ENCODE data around the gene FADD.
"Not testable (repeated sequence)": the region's sequence is repeated elsewhere in the genome, so short reads cannot be mapped to it uniquely, and the experiment has no call there.

FADD gene

DNA sequence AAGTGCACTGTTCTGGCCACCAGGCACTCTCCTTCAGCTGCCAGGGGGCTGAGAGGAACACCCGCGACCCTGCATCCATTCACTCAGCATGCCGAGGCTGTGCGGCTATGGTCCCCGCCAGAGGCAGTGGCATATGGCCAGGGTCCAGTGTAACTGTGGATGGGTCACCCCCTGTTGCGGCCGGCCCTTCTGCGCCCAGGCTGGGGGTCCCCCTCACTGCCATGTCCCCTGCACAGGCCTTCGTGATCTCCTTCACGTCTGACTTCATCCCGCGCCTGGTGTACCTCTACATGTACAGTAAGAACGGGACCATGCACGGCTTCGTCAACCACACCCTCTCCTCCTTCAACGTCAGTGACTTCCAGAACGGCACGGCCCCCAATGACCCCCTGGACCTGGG is 20.8 kb upstream of the FADD start:
- DNase-seq (ENCODE audit: low read depth), result no peak

DNA sequence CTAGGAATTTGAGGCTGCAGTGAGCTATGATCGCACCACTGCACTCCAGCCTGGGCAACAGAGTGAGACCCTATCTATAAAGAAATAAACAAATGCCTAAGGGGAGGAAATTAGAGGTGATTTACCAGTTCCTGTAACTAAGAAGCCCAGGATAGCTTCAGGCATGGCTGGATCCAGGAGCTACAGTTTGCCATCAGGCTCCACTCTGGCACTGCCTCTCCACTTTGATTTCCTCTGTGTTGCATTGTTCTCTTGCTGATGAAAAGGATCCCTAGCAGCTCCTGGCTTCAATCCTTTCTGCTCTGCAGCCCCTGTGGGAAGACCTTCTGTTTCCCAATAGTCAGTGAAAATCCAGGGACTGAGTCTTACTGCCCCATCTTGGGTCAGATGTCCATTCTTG is 20.1 kb upstream of the FADD start:
- no peak for DNase-seq (ENCODE audit: low read depth)

DNA sequence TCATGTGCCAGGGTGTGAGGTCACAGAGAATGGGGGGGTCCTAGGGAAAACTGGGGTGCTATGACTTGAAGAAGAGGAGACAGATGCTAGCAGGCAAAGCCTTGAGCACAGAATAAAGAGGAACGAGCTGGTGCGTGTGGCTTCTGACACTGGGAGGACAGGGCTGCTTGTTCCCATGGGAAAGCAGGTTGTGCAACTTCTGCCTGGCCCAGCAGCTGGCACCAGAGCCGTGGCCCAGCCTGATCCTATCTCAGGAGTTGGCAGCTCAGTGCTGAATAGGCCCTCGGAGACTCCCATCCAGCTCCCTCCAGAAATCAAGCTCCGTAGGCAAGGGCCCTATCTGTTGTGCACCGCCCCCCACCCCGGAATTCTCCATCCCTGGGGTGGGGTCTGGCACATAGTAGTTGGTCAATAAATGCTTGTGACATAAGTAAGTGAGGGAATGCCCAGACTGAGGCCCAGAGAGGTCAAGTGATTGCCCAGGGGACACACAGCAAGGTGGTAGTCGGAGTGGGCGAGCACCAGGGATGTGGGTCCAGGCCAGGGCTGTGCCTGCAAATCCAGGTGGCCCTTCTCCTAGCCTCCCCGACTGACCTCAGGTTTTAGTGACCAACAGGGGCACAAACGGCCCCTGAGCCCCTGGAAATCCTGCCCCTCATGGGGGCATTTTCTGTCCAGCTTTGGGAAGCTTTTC is 19.5 kb upstream of the FADD start:
- DNase-seq (ENCODE audit: low read depth), result no peak

DNA sequence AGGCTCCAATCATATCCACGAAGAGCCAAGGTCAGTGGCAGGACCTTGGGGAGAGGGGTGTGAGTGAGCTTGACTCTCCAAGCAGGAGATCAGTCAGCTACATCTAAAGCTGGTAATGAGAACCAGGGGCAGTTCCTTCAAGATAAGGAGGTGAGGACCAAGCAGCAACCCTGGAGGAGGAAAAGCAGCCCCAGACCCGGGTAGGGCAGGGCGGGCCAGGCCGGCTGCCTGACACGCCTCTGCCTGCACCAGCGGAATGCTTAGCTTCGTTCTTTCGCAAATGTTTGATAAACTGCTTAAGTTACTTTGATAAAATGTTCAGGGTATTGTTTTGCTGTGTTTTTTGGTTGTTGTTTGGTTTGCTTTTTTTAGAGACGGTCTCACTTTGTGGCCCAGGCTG is 18.7 kb upstream of the FADD start:
- no peak for DNase-seq (ENCODE audit: low read depth)

DNA sequence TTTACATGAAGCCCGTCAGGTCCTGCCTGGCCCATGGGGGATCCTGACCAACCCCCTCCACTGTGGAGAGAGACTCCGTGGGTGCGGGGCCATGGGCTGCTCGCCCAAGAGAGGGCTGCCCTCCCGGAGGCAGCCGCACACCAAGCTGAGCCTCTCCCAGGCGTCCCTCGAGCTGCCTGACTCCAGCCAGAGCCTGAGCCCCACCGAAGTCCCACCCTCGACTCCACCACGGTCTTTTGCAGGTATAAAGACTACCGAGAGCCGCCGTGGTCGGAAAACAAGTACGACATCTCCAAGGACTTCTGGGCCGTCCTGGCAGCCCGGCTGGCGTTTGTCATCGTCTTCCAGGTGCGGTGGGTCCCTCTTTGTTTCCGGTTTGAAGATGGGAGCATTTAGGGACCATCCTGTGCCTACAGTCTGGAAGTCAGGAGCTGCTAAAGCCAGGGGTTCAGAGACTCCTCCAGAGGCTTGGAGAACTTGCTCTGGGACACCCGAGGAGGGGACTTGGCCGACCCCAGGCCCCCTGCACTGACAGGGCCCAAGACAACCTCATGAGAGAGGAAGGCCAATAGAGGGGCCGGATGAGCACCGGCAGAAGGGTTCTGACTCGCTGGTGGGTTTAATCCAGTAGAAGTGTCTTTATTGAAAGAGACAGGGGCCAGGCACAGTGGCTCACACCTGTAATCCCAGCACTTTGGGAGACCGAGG is 17.6 kb upstream of the FADD start:
- no peak for DNase-seq (ENCODE audit: low read depth)

DNA sequence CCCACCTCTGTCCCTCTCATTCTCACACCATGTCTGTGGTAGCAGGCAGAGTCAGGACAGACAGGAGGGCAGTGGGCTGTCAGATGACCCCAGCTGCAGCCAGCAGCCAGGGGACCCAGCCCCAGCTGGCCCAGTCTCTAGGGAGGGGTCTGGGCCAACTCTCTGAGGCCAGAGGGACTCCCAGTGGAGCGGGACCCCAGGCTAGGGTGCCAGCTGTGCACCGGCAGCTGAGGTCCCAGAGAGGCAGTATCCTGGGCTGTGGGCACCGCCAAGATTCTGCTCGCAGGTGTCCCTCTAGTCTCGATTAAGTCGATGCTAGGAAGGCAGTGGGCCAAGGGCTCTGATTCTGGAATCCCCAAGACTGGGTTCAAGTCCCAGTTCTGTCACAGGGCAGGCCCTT is 16.7 kb upstream of the FADD start:
- DNase-seq (ENCODE audit: low read depth), result no peak

DNA sequence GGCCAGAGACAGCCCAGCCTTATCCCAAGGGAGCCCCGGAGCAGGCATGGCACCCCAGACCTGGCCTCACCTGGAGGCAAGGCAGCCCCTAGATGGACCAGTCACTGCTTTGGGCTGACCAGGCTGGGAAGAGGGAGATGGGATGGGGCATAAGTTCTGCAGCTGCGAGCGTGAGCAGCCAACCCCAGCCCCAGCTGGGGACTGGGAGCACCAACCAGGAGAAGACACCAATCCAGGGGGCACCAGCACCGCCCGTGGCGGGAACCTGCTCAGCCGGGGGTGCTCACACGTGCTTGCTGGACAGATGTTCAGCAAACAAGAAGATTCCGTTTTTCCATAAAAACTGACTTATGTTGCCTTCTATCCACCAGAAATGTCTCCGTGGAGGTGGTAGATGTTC is 16.2 kb upstream of the FADD start:
- no peak for DNase-seq (ENCODE audit: low read depth)

DNA sequence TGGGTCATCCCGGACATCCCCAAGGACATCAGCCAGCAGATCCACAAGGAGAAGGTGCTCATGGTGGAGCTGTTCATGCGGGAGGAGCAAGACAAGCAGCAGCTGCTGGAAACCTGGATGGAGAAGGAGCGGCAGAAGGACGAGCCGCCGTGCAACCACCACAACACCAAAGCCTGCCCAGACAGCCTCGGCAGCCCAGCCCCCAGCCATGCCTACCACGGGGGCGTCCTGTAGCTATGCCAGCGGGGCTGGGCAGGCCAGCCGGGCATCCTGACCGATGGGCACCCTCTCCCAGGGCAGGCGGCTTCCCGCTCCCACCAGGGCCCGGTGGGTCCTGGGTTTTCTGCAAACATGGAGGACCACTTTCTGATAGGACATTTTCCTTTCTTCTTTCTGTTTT is 15.3 kb upstream of the FADD start:
- DNase-seq (ENCODE audit: low read depth), result no peak

DNA sequence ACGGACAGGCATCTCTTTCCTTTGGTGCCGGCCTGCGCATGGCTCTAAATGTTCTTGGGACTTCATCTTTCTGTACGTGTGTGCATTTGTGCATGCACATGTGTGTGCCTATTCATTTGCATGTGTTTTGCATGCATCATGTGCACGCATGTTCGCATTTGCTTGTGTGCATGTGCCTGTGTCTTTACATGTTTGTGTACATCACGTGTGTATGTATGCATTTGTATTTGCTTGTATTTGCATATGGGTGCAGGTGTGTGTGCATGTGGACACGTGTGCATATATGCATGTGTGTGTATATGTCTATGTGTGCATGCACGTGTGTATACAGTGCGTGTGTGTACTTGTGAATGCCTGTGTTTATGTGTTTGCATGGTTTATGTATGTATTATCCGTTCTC is 13.5 kb upstream of the FADD start:
- no peak for DNase-seq (ENCODE audit: low read depth)

DNA sequence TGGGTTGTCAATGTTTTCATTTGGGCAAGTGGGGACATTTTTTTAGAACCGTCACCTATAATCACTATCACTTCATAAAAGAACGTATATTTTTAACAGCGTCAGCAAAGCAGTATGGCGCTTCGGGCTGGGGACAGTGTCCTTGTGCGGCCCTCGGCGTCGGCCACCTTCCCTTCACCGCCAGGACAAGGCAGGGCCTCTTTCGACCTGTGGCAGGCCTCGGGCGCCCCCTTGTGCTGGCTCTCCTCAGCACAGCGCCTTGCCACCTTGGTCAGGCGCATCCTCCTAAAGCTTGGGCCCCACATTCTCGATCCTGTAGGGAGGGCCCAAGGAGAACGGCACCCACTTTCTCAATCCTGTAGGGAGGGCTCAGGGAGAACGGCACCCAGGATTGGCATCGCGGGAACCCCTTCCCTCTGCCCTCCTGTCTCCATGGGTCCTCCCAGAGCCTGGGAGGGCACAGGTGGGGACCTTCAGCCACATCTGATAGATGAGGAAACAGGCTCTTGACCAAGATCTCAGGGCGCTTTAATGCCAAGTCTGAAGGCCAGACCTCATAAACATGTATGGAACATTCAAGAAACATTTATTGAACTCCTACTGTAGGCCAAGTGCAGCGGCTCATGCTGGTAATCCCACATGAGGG is 11.5 kb upstream of the FADD start:
- peak; percentile 22 for DNase-seq (ENCODE audit: low read depth)

DNA sequence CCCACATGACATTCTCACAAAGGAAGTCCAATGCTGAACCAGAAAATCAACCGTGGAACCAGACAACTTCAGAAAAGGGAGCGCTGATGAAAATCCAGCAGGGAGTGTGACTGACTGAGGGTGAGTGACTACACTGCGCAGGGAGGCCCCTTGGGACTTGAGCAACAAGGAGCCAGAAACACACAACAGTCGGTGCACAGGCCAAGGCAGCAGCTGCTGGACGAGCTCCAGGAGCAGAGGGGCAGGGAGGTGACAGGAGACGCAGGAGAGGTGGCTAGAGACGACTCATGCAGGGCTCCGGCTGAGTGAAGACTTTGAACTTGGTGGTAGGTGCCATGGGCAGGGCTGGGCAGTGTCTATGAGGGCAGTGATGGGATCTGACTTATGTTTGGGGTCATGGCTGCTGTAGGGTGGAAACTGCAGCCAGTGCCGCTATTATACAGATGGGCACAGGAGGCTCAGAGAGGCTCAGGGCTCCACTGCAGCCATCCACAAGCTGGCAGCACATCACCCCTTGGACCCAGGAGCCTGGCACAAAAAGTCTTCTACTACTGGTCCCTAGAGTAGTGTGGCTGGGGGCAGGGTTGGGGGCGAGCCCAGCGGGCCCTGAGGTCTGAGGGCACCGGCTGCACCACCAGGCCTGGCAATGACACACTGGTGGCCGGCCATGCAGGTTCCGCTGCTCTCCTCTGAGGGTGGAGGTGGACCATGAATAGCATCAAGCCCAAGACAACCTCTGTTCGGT is 10.3 kb upstream of the FADD start:
- DNase-seq (ENCODE audit: low read depth), result no peak

DNA sequence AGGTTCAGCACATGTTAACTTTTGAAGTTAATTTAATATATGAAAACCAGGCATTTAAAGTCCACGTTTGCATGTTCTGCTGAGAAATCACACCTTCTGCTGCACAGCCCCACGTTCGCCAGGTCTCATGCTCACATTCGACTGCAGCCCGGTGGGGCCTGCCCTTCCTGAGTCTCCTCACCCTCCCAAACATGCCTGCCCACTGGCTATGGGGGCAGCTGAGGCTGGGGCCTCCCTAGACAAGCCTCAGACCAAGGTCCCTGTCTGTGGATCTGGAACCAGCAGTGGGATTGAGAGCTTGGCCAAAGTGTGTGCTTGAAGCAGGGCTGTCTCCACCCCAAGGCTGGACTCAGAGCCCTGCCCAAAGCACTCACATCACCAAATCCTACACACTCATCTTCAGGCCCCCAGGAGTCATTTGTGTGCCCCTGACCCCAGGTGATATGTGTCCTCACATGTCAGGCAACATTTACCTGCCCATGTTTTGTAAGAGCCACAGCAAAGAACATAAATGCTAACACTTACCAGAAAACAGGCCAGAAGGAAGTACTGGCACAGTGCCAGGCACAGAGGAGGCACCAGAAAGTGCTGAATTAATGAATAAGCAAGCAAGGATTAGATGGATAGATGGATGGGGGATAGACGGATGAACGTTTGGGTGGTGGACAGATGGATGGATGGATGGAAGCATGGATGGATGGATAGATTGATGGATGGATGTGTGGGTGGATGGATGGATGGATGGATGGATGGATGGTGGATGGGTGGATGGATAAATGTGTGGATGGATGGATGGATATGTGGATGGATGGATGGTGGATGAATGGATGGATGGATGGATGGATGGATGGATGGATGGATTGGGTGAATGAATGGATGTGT is 9.4 kb upstream of the FADD start:
- no peak for DNase-seq (ENCODE audit: low read depth)

DNA sequence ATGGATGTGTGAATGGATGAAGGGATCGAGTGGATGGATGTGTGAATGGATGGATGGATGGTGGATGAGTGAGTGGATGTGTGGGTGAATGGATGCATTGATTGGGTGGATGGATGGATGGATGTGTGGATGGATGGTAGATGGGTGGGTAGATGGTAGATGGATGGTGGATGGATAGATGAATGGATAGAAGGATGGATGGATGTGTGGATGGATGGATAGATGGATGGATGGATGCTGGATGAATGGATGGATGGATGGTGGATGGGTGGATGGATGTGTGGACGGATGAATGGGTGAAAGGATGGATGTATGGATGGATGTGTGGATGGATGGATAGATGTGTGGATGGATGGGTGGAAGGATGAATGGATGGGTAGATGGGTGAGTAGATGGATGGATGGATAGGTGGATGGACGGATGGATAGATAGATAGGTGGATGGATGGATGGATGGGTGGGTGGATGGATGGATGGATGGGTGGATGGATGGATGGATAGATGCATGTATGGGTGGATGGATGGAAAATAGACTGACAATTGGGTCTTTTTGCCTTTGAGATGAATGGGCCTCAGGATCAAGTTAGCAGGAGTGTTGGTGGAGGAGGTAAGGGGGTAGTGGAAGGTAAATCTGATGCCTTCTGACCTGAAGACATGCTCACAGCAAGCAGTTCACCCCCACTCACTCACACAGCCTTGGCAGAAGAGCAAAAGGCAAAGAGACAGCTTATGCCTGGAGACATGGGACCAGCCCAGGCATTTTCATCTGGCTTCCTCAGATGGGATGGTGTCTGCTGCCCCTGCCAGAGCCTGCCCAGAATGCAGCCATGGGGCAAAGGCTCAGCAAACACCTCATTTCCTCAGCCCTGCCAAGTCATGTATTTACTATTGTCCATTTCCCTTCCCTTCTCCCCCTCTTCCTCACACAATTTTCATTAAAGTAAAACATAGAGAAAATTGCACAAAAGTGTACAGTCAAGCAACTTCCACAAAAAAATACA is 8.0 kb upstream of the FADD start:
- no peak for DNase-seq (ENCODE audit: low read depth)

DNA sequence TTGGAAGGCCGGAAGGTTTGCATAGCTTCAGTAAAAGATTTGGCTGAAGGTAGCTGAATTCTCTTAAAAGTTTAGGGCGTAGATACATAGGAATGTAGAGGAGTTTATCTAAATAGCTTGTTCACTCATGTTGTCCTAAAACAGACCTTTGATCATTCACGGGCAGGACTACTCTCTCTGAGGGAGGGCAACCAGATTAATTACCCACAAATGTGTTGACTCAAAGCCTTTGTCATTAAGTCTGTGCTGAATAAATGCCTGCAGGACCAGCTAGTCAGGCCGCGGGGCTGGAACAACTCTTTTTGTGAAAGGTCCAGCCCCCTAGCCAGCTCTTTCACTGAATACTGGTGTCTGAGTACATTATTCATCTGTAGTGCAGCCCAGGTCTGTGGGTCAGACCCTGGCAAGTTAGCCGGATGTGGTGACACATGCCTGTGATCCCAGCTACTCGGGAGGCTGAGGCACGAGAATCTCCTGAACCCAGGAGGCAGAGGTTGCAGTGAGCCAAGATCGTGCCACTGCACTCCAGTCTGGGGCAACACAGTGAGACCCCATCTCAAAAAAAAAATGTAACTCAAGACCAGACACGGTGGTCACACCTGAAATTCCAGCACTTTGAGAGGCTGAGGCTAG is 2.8 kb upstream of the FADD start:
- no peak for DNase-seq (ENCODE audit: low read depth)

DNA sequence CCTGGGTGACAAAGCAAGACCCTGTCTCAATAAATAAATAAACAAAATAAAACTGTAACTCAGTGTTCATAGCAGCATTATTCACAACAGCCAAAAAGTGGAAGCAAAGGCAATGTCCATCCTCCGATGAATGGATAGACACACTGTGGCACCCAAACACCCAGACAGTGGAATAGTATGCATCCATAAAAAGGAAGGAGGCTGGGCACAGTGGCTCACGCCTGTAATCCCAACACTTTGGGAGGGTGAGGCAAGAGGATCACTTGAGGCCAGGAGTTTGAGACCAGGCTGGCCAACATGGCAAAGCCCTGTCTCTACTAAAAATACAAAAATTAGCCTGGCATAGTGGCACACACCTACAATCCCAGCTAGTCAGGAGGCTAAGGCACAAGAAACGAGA is 2.0 kb upstream of the FADD start:
- DNase-seq (ENCODE audit: low read depth), result not testable (repeated sequence)

DNA sequence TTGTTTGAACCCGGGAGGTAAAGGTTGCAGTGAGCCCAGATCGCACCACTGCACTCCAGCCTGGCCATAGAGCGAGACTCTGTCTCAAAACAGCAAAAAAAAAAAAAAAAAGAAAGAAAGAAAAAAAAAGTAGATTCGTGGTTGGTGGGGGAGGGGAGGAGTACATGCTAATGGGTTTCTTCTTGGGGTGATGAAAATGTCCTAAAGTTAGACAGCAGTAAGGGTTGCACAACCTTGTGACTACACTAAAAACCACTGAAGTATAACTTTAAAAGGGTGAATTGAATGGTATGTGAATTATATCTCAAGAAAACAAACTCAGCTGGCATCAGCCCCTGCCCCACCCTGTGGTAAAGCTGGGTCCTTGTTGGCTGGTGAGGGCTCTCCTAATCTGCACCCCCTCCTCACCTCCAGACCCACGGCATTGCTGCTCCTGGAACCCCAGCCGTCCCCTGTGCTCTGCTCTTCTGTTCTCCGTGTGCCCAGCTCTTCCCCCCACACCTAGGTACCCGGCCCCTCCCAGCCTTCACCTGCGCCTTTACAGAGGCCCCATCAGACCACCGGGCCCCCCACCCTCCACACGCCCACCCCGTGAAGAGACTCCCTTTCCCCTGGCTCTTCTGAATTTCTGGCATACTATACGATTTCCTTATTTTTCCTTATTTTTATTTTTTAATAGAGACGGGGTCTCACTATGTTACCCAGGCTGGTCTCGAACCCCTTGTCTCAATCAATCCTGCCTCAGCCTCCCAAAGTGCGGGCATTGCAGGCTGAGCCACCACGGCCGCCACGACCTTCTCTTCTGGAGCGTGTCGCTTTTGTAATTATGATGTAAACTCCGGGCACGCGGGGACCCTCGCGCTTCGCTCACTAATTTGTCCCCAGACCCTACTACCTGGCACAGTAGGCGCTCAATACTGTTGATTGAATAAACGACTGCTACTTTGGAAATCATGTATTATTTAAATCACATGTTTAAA is 924 bp upstream of the FADD start:
- no peak for DNase-seq (ENCODE audit: low read depth)

DNA sequence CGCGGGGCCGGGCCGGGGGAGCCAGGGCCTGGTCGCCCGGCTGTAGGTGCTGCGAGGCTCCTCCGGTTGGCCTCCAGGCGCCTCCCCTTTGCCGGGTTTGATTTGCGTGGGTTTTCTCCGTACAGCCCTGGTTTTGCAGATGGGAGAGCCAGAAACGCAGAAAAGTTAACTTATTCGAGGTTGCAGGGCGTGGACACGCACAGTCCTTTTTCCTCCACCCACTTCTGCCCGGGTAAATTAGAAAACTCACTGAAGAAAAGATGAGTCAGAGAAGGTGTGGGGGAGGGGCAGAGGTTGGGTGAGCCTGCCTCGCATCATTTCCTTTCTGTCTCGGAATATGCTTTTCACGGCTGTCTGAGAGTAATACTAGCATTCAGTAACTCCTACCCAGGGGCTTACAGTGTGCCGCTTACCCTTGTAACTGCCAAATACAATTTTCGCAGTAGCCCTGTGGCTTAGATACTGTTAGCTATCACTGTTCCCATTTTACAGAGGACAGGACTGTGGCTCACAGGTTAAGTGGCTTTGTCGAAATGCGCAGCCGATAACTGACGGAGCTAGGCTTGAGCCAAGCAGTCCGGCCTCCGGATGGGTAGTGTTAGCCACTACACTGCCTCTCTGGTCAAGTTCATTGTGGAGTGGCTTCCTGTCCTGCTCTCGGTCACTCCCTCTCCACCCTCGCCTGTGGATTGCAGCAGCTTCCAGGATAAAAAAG is 812 bp downstream of the FADD start:
- peak; percentile 75 for DNase-seq (ENCODE audit: low read depth)

DNA sequence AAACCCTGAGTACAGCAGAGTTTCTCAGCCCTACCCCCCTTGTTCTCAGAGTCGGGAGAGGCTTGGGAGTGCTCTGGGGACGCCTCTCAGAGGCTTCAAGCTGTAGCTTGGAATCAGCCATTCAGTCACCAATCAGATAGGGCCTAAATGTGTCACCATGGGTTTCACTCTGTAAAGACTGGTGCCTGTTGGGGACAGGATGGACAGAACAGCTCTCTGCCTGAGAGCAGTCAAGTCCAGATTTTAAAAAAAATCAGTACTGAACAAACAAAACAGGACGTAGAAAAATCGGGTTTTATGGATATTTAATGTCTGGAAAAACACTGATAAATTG is 1.3 kb downstream of the FADD start:
- no peak for DNase-seq (ENCODE audit: low read depth)
